ENCODE measurements around the gene DCHS1.

DNA sequence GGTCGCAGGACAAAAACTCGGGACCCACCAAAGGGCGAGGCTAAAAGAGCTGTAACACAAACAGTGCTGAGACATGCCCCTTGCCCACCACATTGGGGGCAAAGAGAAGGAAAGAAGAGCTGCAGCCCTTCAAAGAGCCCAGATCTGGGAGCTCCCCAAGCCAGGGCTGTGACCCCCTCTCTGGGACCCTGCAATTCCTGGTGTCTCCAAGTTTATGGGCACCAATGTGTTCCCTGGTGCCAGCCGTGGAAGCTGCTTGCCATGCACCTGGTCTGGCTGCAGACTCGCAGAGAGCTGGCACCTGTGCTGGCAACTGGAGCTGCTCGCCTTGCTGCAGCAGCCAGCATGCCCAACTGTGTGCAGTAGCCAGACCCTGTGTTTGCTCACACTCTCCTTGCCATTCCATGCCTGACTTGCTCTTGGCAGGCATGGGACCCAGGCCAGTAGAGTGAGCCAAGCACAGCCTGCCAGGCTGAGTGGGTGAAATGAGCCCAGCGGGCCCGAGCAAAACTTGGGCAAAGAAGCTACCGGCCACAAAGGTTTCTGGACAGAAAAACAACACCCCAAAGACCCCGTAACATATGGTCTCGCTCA lies 68.2 kb downstream of the DCHS1 start:
- no peak for TF ChIP-seq POLR2AphosphoS5 (IDR thresholded peaks at IDR 0.05; ENCODE audit: low read depth, low read length)
- no peak for TF ChIP-seq POLR2A (IDR thresholded peaks at IDR 0.05; ENCODE audit: low read depth, low read length)
